HG03575 (cell line): Measurements from ENCODE around the gene NELL1.

Experiments
- ATAC-seq: cut with Tn5 transposase; IDR thresholded peaks from one replicate; pipeline ENCODE4 v1.9.1; 2021; ENCODE audit not compliant: unreplicated experiment, insufficient number of reproducible peaks, low FRiP score; ENCODE audit errors: extremely low read depth

The NELL1 gene

GRCh38 chr11:20917306-20917705 is 247.9 kb downstream of the NELL1 start:
- ATAC-seq = no peak

- ATAC-seq = no peak
Observed at GRCh38 chr11:20926799-20927540, 257.6 kb downstream of the NELL1 start.

GRCh38 chr11:20931029-20931428 is 261.6 kb downstream of the NELL1 start:
- ATAC-seq = no peak

GRCh38 chr11:20933086-20933485 is 263.7 kb downstream of the NELL1 start:
- no peak for ATAC-seq

GRCh38 chr11:20933958-20934357 is 264.6 kb downstream of the NELL1 start:
- no peak for ATAC-seq

GRCh38 chr11:20934516-20934915 is 265.1 kb downstream of the NELL1 start:
- no peak for ATAC-seq

- no peak for ATAC-seq
Observed at GRCh38 chr11:20937826-20938225, 268.4 kb downstream of the NELL1 start.

GRCh38 chr11:20949585-20949984 is 280.2 kb downstream of the NELL1 start:
- no peak for ATAC-seq

DNA sequence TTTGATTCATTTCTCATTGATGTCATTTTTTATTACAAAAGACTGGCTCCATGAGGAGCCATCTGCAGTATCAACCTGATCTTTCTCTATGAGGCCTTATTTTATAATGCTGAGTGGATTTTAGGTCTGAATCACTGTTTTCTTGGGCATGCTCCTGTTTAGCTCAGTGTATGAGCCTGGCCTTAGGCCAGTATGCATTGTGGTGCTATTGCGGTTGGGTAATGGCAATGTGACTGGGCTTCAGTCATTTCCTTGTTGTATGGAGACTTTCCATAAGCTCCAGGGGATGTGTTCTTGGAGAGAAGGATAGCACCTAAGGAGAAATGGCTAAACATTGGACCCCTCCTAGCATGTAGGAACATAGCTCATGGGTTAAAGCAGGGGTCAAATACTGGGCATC is 293.2 kb downstream of the NELL1 start:
- no peak for ATAC-seq

DNA sequence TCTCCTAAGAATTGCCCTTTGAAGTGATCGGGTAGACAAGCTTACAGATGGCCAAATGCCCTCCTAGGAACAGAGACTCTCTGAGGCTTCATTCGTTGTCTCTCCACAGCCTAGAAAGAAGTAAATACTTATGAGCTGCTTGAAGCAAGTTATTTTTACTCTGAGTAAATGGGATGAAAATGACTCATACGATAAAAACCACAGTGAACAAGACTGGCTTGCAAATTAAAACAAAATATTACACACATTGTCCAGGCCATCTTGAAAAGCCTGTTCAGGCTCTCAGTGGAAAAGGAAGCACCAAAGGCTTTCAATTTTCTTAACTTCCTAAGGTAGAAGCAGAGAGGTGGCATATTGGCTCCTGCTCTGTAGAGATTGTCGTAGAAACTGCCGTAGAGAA is 294.2 kb downstream of the NELL1 start:
- ATAC-seq = no peak

DNA sequence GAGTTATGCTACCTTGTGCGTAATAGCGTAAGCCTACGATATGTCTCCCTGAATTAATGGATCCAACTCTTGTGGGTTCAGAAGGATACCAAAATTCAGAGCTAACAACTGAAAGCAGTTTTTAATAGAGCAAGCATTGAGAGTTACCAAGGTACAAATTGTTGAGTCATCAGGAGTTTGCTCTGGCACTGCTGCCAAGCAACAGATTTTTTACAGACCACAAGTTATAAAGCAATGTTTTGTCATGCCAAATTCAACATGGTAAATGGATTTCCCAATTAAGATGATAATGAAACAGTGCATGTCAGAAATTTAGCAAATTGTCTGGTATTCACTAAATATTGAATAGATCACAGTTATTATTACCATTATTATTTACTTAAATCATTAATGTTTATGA is 295.6 kb downstream of the NELL1 start:
- ATAC-seq = no peak

DNA sequence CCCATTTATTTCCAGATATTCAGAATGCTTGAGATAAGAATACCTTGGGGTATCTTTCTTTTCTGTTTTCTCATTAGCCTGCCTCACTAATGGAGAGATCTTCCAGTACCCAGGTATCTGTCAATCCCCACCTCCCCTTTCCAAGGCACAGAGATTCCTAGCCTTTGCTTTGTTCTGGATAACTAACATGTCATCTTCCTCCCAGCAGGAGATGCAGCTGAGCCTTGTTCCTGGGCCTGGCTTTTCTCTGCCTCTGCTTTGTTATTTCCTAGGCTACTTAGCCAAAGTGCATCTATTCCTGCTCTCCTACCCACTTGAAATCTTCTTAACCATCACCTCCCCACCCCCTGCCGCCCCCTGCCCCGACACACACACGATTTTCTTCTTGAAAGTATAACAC is 297.1 kb downstream of the NELL1 start:
- ATAC-seq = no peak

DNA sequence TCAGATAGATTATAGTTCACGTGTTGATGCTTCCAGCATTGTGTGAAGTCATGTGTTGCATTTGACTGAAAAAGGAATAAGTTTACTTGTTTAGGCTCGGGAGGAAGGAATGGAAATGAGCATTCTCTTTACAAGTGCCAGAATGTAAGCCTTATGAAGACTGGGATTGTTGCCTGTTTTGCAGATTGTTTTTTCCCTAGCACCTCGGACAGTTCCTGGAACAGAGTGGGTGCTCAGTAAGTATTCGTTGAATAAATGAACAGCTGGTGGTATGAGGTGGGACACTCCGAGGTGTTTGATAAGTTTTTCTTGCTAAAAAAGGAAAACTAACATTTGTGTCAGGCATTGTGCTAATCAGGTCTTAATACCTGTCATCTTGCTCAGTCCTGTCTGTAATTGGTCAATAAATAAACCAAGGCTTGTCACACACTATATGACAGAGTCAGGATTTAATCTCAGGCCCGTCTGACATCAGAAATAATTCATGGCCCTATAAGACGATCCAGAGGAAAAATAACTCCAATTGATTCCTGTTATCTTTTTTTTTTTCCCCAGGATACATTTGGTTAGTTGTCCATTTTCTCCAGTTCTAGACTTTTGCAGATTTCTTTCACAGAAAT is 304.7 kb downstream of the NELL1 start:
- ATAC-seq = no peak

GRCh38 chr11:20980736-20981135 is 311.4 kb downstream of the NELL1 start:
- no peak for ATAC-seq

- ATAC-seq = no peak
Observed at GRCh38 chr11:20990447-20990846, 321.1 kb downstream of the NELL1 start.

GRCh38 chr11:20991471-20991870 is 322.1 kb downstream of the NELL1 start:
- ATAC-seq = no peak

DNA sequence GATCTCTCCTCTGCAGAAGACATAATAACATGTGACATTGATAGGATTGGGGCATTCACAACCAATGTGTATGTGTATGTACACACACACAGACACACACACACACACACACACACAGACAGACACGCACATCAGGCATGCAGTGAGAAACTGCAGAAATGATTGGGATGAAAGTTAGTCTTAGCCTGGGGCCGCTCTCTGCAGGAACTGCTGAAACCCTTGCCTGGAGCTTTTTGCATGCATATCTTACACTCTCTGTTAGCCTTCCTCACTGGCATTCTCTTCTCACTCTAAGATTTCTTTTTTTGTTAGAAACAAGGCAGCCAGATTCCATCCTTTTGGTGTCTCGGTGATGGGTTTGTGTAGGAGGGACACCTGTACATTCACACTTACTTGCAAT is 337.9 kb downstream of the NELL1 start:
- ATAC-seq = no peak

DNA sequence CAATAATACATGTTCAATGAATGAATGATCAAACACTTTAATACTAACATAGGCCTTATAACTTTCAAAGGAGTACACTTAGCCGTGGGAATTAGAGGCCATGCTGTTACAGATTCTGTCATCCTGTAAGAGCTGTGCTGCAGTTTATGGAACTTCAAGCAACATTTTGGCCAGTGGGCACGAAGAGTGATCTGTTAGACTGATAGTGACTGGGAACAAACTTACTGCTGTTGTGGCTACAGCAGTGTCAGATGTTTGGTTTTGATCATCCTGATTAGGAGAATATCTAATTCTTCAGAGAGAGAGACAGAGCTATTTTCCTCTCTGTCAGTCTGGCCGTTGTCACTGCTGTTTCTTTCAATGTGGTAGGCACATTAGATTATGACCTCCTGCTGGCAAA is 348.9 kb downstream of the NELL1 start:
- ATAC-seq = no peak

DNA sequence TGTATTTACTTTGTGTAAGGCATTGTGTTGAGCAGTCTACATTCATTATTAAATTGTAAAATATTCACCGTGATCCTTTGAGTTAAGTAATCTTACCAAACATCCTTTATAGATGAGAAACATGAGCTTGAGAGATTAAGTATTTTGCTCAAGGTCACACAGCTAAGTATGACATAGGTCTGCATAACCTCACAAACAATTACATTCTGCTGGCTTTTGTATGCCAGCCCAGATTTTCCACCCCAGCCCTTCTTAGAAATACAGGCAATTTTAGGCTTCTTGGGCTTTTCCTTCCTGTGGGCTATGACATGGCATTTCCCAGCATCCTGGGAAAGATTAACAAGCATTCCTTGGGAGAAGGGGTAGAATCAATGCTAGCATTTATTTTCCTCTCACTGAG is 357.3 kb downstream of the NELL1 start:
- ATAC-seq = no peak

GRCh38 chr11:21037850-21038249 is 368.5 kb downstream of the NELL1 start:
- ATAC-seq = no peak

- ATAC-seq = no peak
Observed at GRCh38 chr11:21038801-21039200, 369.4 kb downstream of the NELL1 start.
